ENCODE measurements around the gene APOM. TPM values are rescaled to one million over a fixed set of nuclear protein-coding genes. Genes with fewer than 3 reads are reported as not detected.

Gene APOM
- total RNA-seq, 1 donor from 2014 or later, result 3.4 TPM

GRCh38 chr6:31626952-31627351 lies 28.7 kb upstream of the APOM start:
- no peaks in the 10 kb centered on the region for H3K9me3 Mint-ChIP-seq
- TF ChIP-seq CTCF (IDR thresholded peaks at IDR 0.05; ENCODE audit: unreplicated experiment), result no peak
- peaks cover 16% of the 10 kb centered on the region for H3K4me1 Mint-ChIP-seq
- no peak for DNase-seq (ENCODE audit: low spot score in 2 of 2, unreplicated experiment in 2 of 2)
- no peak overlapping the region for H3K4me3 Mint-ChIP-seq
- H3K36me3 Mint-ChIP-seq, result peaks cover 54% of the 10 kb centered on the region
- no peak overlapping the region for H3K27ac Mint-ChIP-seq
- no peaks in the 10 kb centered on the region for H3K27me3 Mint-ChIP-seq (ENCODE audit: low read depth)

- Mint-ChIP-seq H3K4me1 (peaks cover 7% of the 10 kb centered on the region), H3K9me3 (no peaks in the 10 kb centered on the region), H3K27me3 (ENCODE audit: low read depth) (no peaks in the 10 kb centered on the region), H3K36me3 (peaks cover 53% of the 10 kb centered on the region), H3K4me3 (no peak overlapping the region), H3K27ac (no peak overlapping the region)
- no peak for DNase-seq (ENCODE audit: low spot score in 2 of 2, unreplicated experiment in 2 of 2)
- no peak for TF ChIP-seq CTCF (IDR thresholded peaks at IDR 0.05; ENCODE audit: unreplicated experiment)
These were observed 27.9 kb upstream of the APOM start for GRCh38 chr6:31627690-31628287.

GRCh38 chr6:31629014-31629413 lies 26.7 kb upstream of the APOM start:
- no peak for TF ChIP-seq CTCF (IDR thresholded peaks at IDR 0.05; ENCODE audit: unreplicated experiment)
- no peaks in the 10 kb centered on the region for H3K27me3 Mint-ChIP-seq (ENCODE audit: low read depth)
- no peak overlapping the region for H3K27ac Mint-ChIP-seq
- H3K9me3 Mint-ChIP-seq, result no peaks in the 10 kb centered on the region
- no peaks in the 10 kb centered on the region for H3K4me1 Mint-ChIP-seq
- H3K36me3 Mint-ChIP-seq, result peaks cover 52% of the 10 kb centered on the region
- DNase-seq (ENCODE audit: low spot score in 2 of 2, unreplicated experiment in 2 of 2), result no peak
- H3K4me3 Mint-ChIP-seq, result no peak overlapping the region

- TF ChIP-seq CTCF (IDR thresholded peaks at IDR 0.05; ENCODE audit: unreplicated experiment), result no peak
- Mint-ChIP-seq H3K4me1 (no peaks in the 10 kb centered on the region), H3K9me3 (no peaks in the 10 kb centered on the region), H3K4me3 (no peak overlapping the region), H3K27ac (no peak overlapping the region), H3K27me3 (ENCODE audit: low read depth) (no peaks in the 10 kb centered on the region), H3K36me3 (peaks cover 51% of the 10 kb centered on the region)
- no peak for DNase-seq (ENCODE audit: low spot score in 2 of 2, unreplicated experiment in 2 of 2)
These were observed 25.3 kb upstream of the APOM start for GRCh38 chr6:31630177-31630934.

- H3K4me3 Mint-ChIP-seq, result no peak overlapping the region
- no peak overlapping the region for H3K27ac Mint-ChIP-seq
- H3K27me3 Mint-ChIP-seq (ENCODE audit: low read depth), result no peaks in the 10 kb centered on the region
- no peak for DNase-seq (ENCODE audit: low spot score in 2 of 2, unreplicated experiment in 2 of 2)
- H3K9me3 Mint-ChIP-seq, result no peaks in the 10 kb centered on the region
- H3K4me1 Mint-ChIP-seq, result no peaks in the 10 kb centered on the region
- H3K36me3 Mint-ChIP-seq, result peaks cover 49% of the 10 kb centered on the region
- no peak for TF ChIP-seq CTCF (IDR thresholded peaks at IDR 0.05; ENCODE audit: unreplicated experiment)
These were observed 24.5 kb upstream of the APOM start for GRCh38 chr6:31631209-31631608.

All from mesothelial cell of epicardium (in vitro differentiated cells).